GM21786 (cell line): Measurements from ENCODE around the gene DCAF17.
"Not testable (repeated sequence)": the region's sequence is repeated elsewhere in the genome, so short reads cannot be mapped to it uniquely, and the experiment has no call there.

Experiments
- ATAC-seq: cut with Tn5 transposase; IDR thresholded peaks from one replicate; pipeline ENCODE4 v1.9.1; 2021; ENCODE audit not compliant: unreplicated experiment

Gene DCAF17

GRCh38 chr2:171410101-171410500, 23.9 kb upstream of the DCAF17 start:
- no peak for ATAC-seq

- ATAC-seq, result no peak
These were observed 23.4 kb upstream of the DCAF17 start for GRCh38 chr2:171410624-171411023.

GRCh38 chr2:171411214-171411613, 22.8 kb upstream of the DCAF17 start:
- ATAC-seq, result no peak

- no peak for ATAC-seq
These were observed 22.1 kb upstream of the DCAF17 start for GRCh38 chr2:171411791-171412483.

- no peak for ATAC-seq
These were observed 21.4 kb upstream of the DCAF17 start for GRCh38 chr2:171412571-171413175.

- ATAC-seq, result not testable (repeated sequence)
These were observed 19.4 kb upstream of the DCAF17 start for GRCh38 chr2:171414645-171415044.

GRCh38 chr2:171416009-171416926, 17.8 kb upstream of the DCAF17 start:
- ATAC-seq, result peak; percentile 96

GRCh38 chr2:171419333-171419732, 14.7 kb upstream of the DCAF17 start:
- no peak for ATAC-seq

- ATAC-seq, result no peak
These were observed 13.1 kb upstream of the DCAF17 start for GRCh38 chr2:171420728-171421563.

- ATAC-seq, result not testable (repeated sequence)
These were observed 11.1 kb upstream of the DCAF17 start for GRCh38 chr2:171422710-171423495.

GRCh38 chr2:171430516-171431410, 3.3 kb upstream of the DCAF17 start:
- no peak for ATAC-seq

- no peak for ATAC-seq
These were observed 2.3 kb upstream of the DCAF17 start for GRCh38 chr2:171431677-171432167.

GRCh38 chr2:171432206-171432968, 1.6 kb upstream of the DCAF17 start:
- no peak for ATAC-seq

GRCh38 chr2:171432969-171433762, 860 bp upstream of the DCAF17 start:
- no peak for ATAC-seq

- ATAC-seq, result no peak
These were observed 338 bp upstream of the DCAF17 start, which contains the start of gene METTL8 for GRCh38 chr2:171433763-171434012. Gene METTL8 (minus strand): TSS chr2:171433990. CDS start chr2:171392185, 41,805 bp downstream.

GRCh38 chr2:171436307-171436706, 2.3 kb downstream of the DCAF17 start:
- ATAC-seq, result no peak

GRCh38 chr2:171441470-171441869, 7.4 kb downstream of the DCAF17 start:
- no peak for ATAC-seq
